Measurements from ENCODE around the gene THOC6.
"Not testable (repeated sequence)": the region's sequence is repeated elsewhere in the genome, so short reads cannot be mapped to it uniquely, and the experiment has no call there.

The THOC6 gene

GRCh38 chr16:3075523-3075915 lies 51.7 kb downstream of the THOC6 start:
- FAIRE-seq: no peak

DNA sequence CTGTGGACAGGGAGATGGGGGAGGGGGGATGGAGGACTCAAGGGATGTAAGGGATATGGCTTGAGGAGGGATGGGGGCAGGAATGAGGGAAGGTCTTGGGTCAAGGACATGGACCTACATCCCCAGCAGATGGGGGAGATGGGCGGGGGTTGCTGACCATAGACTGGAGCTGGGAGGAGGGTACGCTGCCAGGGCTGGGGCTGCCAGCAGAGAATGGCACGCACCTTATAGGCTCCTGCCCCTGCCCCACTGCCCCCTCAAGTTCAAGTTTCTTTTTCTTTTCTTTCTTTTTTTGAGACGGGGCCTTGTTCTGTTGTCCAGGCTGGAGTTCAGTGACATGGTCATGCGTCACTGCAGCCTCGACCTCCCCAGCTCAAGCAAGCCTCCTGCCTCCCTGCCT lies 52.1 kb downstream of the THOC6 start:
- FAIRE-seq: not testable (repeated sequence)

GRCh38 chr16:3076577-3076976 lies 52.7 kb downstream of the THOC6 start:
- no peak for FAIRE-seq

All from islet of Langerhans (tissue), 1 donor.